H1 (cell line): ENCODE measurements around the gene SF3B2.

Experiments used
- EP300 ChIP-seq, 2 experiments: IDR thresholded peaks; 1 replicate in 1 of 2; 2 replicates in 1 of 2; pipeline ENCODE4 v1.6.1; 2011 to 2012; ENCODE audit warnings: low read depth in 2 of 2, low read length in 2 of 2, mild to moderate bottlenecking in 2 of 2, borderline replicate concordance in 1 of 2, inconsistent platforms in 1 of 2, moderate library complexity in 1 of 2
- NRF1 ChIP-seq: IDR thresholded peaks from 2 replicates; pipeline ENCODE4 v1.6.1; 2011; ENCODE audit warnings: mild to moderate bottlenecking, low read depth, low read length, improper control_type of control experiment
- POLR2AphosphoS5 ChIP-seq: IDR thresholded peaks from 2 replicates; pipeline ENCODE4 v1.6.1; 2011; ENCODE audit warnings: low read depth, low read length
- RFX5 ChIP-seq: IDR thresholded peaks from 2 replicates; pipeline ENCODE4 v1.6.1; 2011; ENCODE audit warnings: low read depth, low read length, improper control_type of control experiment, borderline replicate concordance
- RNF2 ChIP-seq: fragments of 200-900, 300-1000 bp; sonication (generic); IDR thresholded peaks from 2 replicates; pipeline ENCODE4 v1.7.1; 2016; ENCODE audit warnings: borderline replicate concordance, low read depth, mild to moderate bottlenecking, antibody characterized with exemption, low read length; ENCODE audit not compliant: poor library complexity, severe bottlenecking; ENCODE audit errors: missing control alignments
- RXRA ChIP-seq: IDR thresholded peaks from 2 replicates; pipeline ENCODE4 v1.6.1; 2011; ENCODE audit warnings: low read depth, mild to moderate bottlenecking, low read length, moderate library complexity; ENCODE audit not compliant: insufficient read depth
- TF ChIP-seq, protein P1 (sequence below), 3 experiments: IDR thresholded peaks; 1 replicate in 2 of 3; 2 replicates in 1 of 3; pipeline versions ENCODE4 v1.5.1 to v1.6.1; 2011; ENCODE audit warnings: low read length in 3 of 3, mild to moderate bottlenecking in 3 of 3, inconsistent platforms in 2 of 3, low read depth in 1 of 3, moderate library complexity in 1 of 3; ENCODE audit not compliant: insufficient read depth in 1 of 3; ENCODE audit errors: control extremely low read depth in 1 of 3

- no peak for TF ChIP-seq POLR2AphosphoS5
- no peak for TF ChIP-seq RNF2
- no peak for TF ChIP-seq RFX5
- no peak for TF ChIP-seq EP300 (IDR thresholded peaks at IDR 0.05; ENCODE audit: borderline replicate concordance in 1 of 2, low read depth in 2 of 2, low read length in 2 of 2)
- TF ChIP-seq, protein P1, sequence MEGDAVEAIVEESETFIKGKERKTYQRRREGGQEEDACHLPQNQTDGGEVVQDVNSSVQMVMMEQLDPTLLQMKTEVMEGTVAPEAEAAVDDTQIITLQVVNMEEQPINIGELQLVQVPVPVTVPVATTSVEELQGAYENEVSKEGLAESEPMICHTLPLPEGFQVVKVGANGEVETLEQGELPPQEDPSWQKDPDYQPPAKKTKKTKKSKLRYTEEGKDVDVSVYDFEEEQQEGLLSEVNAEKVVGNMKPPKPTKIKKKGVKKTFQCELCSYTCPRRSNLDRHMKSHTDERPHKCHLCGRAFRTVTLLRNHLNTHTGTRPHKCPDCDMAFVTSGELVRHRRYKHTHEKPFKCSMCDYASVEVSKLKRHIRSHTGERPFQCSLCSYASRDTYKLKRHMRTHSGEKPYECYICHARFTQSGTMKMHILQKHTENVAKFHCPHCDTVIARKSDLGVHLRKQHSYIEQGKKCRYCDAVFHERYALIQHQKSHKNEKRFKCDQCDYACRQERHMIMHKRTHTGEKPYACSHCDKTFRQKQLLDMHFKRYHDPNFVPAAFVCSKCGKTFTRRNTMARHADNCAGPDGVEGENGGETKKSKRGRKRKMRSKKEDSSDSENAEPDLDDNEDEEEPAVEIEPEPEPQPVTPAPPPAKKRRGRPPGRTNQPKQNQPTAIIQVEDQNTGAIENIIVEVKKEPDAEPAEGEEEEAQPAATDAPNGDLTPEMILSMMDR (IDR thresholded peaks at IDR 0.05; ENCODE audit: control extremely low read depth in 1 of 3, insufficient read depth in 1 of 3, low read depth in 1 of 3, low read length in 3 of 3): no peak
- TF ChIP-seq NRF1: no peak
- TF ChIP-seq RXRA: no peak
These were observed 43.6 kb upstream of the SF3B2 start for GRCh38 chr11:66008468-66009101.
